SK-N-SH treated with all-trans-retinoic acid at 6 μM for 48 hours (cell line): Measurements from ENCODE around the gene RGS9.

Source experiments
- ATAC-seq: fragments of 200-7000 bp; cut with Tn5 transposase; 3 replicates; pipeline ENCODE4 v1.9.1; 2020; ENCODE audit warnings: mild to moderate bottlenecking, moderate library complexity
- ARNTL ChIP-seq: fragments of 450-650 bp; formaldehyde crosslinking; IDR thresholded peaks from 2 replicates; pipeline ENCODE4 v1.5.0; 2020; ENCODE audit warnings: low read depth, mild to moderate bottlenecking, moderate library complexity, borderline replicate concordance
- BACH2 ChIP-seq: fragments of 250-450 bp; sonication (Bioruptor Pico); IDR thresholded peaks from 2 replicates; pipeline ENCODE4 v1.9.0; 2021; ENCODE audit warnings: mild to moderate bottlenecking, borderline replicate concordance
- CREB5 ChIP-seq: fragments of 250-450 bp; sonication (Bioruptor Pico); IDR thresholded peaks from 2 replicates; pipeline ENCODE4 v1.5.1; 2020; ENCODE audit warnings: low read depth, mild to moderate bottlenecking, moderate library complexity
- CSDC2 ChIP-seq: fragments of 250-450 bp; sonication (Bioruptor Pico); IDR thresholded peaks from 2 replicates; pipeline ENCODE4 v1.5.0; 2020; ENCODE audit warnings: mild to moderate bottlenecking, moderate library complexity
- CSRNP3 ChIP-seq: fragments of 250-450 bp; sonication (Bioruptor Pico); IDR thresholded peaks from 2 replicates; pipeline ENCODE4 v1.5.1; 2021; ENCODE audit warnings: mild to moderate bottlenecking, moderate library complexity
- ESRRG ChIP-seq: fragments of 250-450 bp; sonication (Bioruptor Pico); IDR thresholded peaks from 2 replicates; pipeline ENCODE4 v1.6.1; 2021; ENCODE audit warnings: mild to moderate bottlenecking
- GLIS3 ChIP-seq: fragments of 250-450 bp; sonication (Bioruptor Pico); IDR thresholded peaks from 2 replicates; pipeline ENCODE4 v1.5.0; 2020; ENCODE audit warnings: mild to moderate bottlenecking, moderate library complexity
- ISL1 ChIP-seq: fragments of 250-450 bp; sonication (Bioruptor Pico); IDR thresholded peaks from 2 replicates; pipeline ENCODE4 v2.1.2; 2022; ENCODE audit warnings: mild to moderate bottlenecking, moderate library complexity
- OSR1 ChIP-seq: fragments of 250-450 bp; sonication (Bioruptor Pico); IDR thresholded peaks from 2 replicates; pipeline ENCODE4 v1.8.0; 2022; ENCODE audit warnings: moderate library complexity, mild to moderate bottlenecking, inconsistent platforms
- PATZ1 ChIP-seq: fragments of 250-450 bp; sonication (Bioruptor Pico); IDR thresholded peaks from 2 replicates; pipeline ENCODE4 v1.8.0; 2020; ENCODE audit warnings: mild to moderate bottlenecking, moderate library complexity, borderline replicate concordance
- POU6F1 ChIP-seq: fragments of 250-450 bp; sonication (Bioruptor Pico); IDR thresholded peaks from 2 replicates; pipeline ENCODE4 v1.8.0; 2021; ENCODE audit warnings: low read depth, mild to moderate bottlenecking, moderate library complexity, borderline replicate concordance
- PPARA ChIP-seq: fragments of 250-450 bp; sonication (Bioruptor Pico); IDR thresholded peaks from 2 replicates; pipeline ENCODE4 v1.5.0; 2020; ENCODE audit warnings: mild to moderate bottlenecking, borderline replicate concordance
- RARB ChIP-seq: fragments of 250-450 bp; sonication (Bioruptor Pico); IDR thresholded peaks from 2 replicates; pipeline ENCODE4 v1.8.0; 2021; ENCODE audit warnings: mild to moderate bottlenecking, moderate library complexity
- SNAI2 ChIP-seq: fragments of 250-450 bp; sonication (Bioruptor Pico); IDR thresholded peaks from 2 replicates; pipeline ENCODE4 v1.5.0; 2020; ENCODE audit warnings: mild to moderate bottlenecking, moderate library complexity
- TCF4 ChIP-seq: fragments of 250-450 bp; sonication (Bioruptor Pico); IDR thresholded peaks from 2 replicates; pipeline ENCODE4 v1.8.0; 2021; ENCODE audit warnings: mild to moderate bottlenecking, moderate library complexity, borderline replicate concordance
- TOX ChIP-seq: fragments of 250-450 bp; sonication (Bioruptor Pico); IDR thresholded peaks from 2 replicates; pipeline ENCODE4 v1.8.0; 2021; ENCODE audit warnings: mild to moderate bottlenecking, moderate library complexity, borderline replicate concordance
- TSHZ2 ChIP-seq: fragments of 250-450 bp; sonication (Bioruptor Pico); IDR thresholded peaks from 2 replicates; pipeline ENCODE4 v1.5.0; 2020; ENCODE audit warnings: mild to moderate bottlenecking, moderate library complexity
- ZC3H10 ChIP-seq: fragments of 250-450 bp; sonication (Bioruptor Pico); IDR thresholded peaks from 2 replicates; pipeline ENCODE4 v1.5.1; 2021; ENCODE audit warnings: mild to moderate bottlenecking, moderate library complexity
- ZFP3 ChIP-seq: fragments of 250-450 bp; sonication (Bioruptor Pico); IDR thresholded peaks from 2 replicates; pipeline ENCODE4 v1.5.0; 2020; ENCODE audit warnings: mild to moderate bottlenecking, moderate library complexity
- ZFP30 ChIP-seq: fragments of 450-650 bp; formaldehyde crosslinking; IDR thresholded peaks from 2 replicates; pipeline ENCODE4 v1.5.0; 2022; ENCODE audit warnings: mild to moderate bottlenecking, moderate library complexity
- ZNF565 ChIP-seq: fragments of 450-650 bp; formaldehyde crosslinking; conservative IDR thresholded peaks from 2 replicates; pipeline ENCODE4 v1.5.0; 2020; ENCODE audit warnings: low read depth, mild to moderate bottlenecking, moderate library complexity
- ZNF70 ChIP-seq: fragments of 450-650 bp; formaldehyde crosslinking; IDR thresholded peaks from 2 replicates; pipeline ENCODE4 v1.5.0; 2020; ENCODE audit warnings: mild to moderate bottlenecking, moderate library complexity
- ZNF8 ChIP-seq: fragments of 450-650 bp; formaldehyde crosslinking; IDR thresholded peaks from 2 replicates; pipeline ENCODE4 v1.5.0; 2020; ENCODE audit warnings: mild to moderate bottlenecking, moderate library complexity

Gene RGS9

GRCh38 chr17:65171752-65172151 lies 34.6 kb downstream of the RGS9 start:
- no peak for ATAC-seq
- TF ChIP-seq TSHZ2 (CRISPR knock-in tag) (no peak), ZNF70 (CRISPR knock-in tag) (peak; percentile 67), OSR1 (CRISPR knock-in tag) (no peak), POU6F1 (CRISPR knock-in tag) (no peak), PATZ1 (CRISPR knock-in tag) (no peak), GLIS3 (no peak), ZFP30 (CRISPR knock-in tag) (no peak), BACH2 (CRISPR knock-in tag) (no peak), SNAI2 (CRISPR knock-in tag) (no peak), CREB5 (CRISPR knock-in tag) (no peak), TOX (CRISPR knock-in tag) (no peak), ZNF565 (no peak), PPARA (CRISPR knock-in tag) (0 out of 2 replicates have a peak, but pooled peaks have one; percentile 39), ZNF8 (0 out of 2 replicates have a peak, but pooled peaks have one; percentile 18), ESRRG (CRISPR knock-in tag) (no peak), CSRNP3 (CRISPR knock-in tag) (no peak), CSDC2 (CRISPR knock-in tag) (no peak), RARB (no peak), ZFP3 (CRISPR knock-in tag) (no peak), ISL1 (no peak), ARNTL (CRISPR knock-in tag) (no peak), TCF4 (CRISPR knock-in tag) (peak; percentile 28), ZC3H10 (CRISPR knock-in tag) (no peak)

- no peak for ATAC-seq
- TF ChIP-seq ZFP3 (CRISPR knock-in tag) (no peak), OSR1 (CRISPR knock-in tag) (no peak), RARB (no peak), ZNF70 (CRISPR knock-in tag) (no peak), ZFP30 (CRISPR knock-in tag) (no peak)
These were observed 35.4 kb downstream of the RGS9 start for GRCh38 chr17:65172496-65173136.
